Measurements from ENCODE around the gene CWC27. TPM values are rescaled to one million over a fixed set of nuclear protein-coding genes. Genes with fewer than 3 reads are reported as not detected.
A peak's percentile ranks its signal among the peaks of the same experiment; 100 is the strongest.
"Not testable (repeated sequence)": the region's sequence is repeated elsewhere in the genome, so short reads cannot be mapped to it uniquely, and the experiment has no call there.

The CWC27 gene
- total RNA-seq, 2 donors from 2014 or later, result 29.1 to 32.6 TPM

DNA sequence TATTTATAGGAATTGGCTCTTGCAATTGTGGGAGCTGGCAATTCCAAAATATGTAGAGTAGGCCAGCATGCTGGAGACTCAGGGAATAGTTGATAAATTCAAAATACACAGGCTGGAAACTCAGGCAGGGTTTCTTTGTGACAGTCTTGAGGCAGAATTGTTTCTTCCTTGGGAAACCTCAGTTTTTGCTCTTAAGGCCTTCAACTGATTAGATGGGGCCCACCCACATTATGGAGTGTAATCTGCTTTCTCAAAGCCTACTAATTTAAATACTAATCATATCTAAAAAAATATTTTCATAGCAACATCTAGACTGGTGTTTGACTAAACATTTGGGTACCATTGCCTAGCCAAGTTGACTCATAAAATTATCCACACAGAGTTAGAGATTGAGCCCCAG is 27.6 kb downstream of the CWC27 start:
- Mint-ChIP-seq H3K27ac (no peak overlapping the region), H3K27me3 (no peaks in the 10 kb centered on the region), H3K4me1 (ENCODE audit: low read depth in 2 of 2) (no peaks in the 10 kb centered on the region), H3K4me3 (no peak overlapping the region), H3K36me3 (peaks cover 18% of the 10 kb centered on the region), H3K9me3 (no peaks in the 10 kb centered on the region)
- ATAC-seq, result no peak
- DNase-seq (ENCODE audit: low spot score), result no peak

DNA sequence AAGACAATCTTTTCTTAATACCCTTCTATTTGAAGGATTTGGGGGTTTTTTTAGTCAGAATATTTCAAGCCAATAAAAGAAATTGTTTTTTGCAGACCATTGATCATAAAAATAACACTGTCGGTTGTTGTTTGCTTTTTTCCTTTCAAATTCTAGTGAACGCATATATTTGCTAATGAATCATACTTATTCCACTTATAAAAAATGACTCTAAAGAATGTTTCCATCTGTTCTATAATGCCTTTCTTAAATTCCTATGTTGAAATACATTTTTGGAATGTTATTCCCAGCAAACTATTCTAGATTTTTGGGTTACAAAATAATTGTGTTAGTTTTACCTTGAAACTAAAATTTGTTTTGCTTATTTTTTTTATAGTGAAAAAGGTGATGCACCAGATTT is 32.2 kb downstream of the CWC27 start:
- Mint-ChIP-seq H3K9me3 (no peaks in the 10 kb centered on the region), H3K4me1 (ENCODE audit: low read depth in 2 of 2) (no peaks in the 10 kb centered on the region), H3K27ac (no peak overlapping the region), H3K4me3 (no peak overlapping the region), H3K36me3 (no peaks in the 10 kb centered on the region), H3K27me3 (no peaks in the 10 kb centered on the region)
- DNase-seq (ENCODE audit: low spot score) (no peak), ATAC-seq (no peak)

DNA sequence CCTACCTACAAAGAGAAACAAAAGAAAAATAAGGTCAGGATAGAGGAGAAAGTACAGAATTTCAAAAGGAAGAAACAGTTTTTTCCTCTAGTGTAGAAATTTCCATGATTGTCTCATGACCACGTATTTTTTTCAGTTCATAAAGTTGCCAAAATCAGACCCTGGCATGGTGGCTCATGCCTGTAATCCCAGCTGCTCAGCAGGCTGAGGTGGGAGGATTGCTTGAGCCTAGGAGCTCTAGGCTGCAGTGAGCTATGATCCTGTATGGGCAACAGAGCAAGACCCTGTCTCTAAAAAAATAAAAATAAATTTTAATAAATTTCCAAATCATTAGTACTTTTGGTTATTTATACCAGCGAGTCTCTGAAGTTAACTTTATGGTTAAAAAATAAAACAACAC is 37.8 kb downstream of the CWC27 start:
- no peak for DNase-seq (ENCODE audit: low spot score)
- Mint-ChIP-seq H3K4me3 (no peak overlapping the region), H3K27me3 (no peaks in the 10 kb centered on the region), H3K9me3 (no peaks in the 10 kb centered on the region), H3K27ac (no peak overlapping the region), H3K36me3 (peaks cover 10% of the 10 kb centered on the region), H3K4me1 (ENCODE audit: low read depth in 2 of 2) (no peaks in the 10 kb centered on the region)
- ATAC-seq, result no peak

DNA sequence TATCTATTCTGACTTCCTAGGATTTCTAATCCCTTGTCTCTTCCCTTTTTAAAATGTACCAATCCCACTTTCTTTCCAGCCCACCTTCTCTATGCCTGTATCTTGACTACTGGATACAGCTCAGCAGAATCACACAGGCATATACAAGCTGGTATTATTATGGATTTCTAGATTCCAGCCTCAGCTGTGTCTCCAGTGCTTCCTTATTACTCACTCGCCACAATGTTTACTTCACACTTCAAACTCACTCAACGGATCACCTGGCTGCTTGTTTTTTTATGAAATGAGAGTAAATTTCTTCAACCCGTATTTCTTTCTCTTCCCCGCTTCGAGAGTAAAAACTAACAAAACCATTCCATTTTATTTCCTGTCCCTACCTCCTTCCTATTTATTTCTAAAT is 38.8 kb downstream of the CWC27 start:
- Mint-ChIP-seq H3K4me3 (no peak overlapping the region), H3K36me3 (peaks cover 10% of the 10 kb centered on the region), H3K27ac (no peak overlapping the region), H3K27me3 (no peaks in the 10 kb centered on the region), H3K9me3 (no peaks in the 10 kb centered on the region), H3K4me1 (ENCODE audit: low read depth in 2 of 2) (no peaks in the 10 kb centered on the region)
- ATAC-seq (no peak), DNase-seq (ENCODE audit: low spot score) (no peak)

DNA sequence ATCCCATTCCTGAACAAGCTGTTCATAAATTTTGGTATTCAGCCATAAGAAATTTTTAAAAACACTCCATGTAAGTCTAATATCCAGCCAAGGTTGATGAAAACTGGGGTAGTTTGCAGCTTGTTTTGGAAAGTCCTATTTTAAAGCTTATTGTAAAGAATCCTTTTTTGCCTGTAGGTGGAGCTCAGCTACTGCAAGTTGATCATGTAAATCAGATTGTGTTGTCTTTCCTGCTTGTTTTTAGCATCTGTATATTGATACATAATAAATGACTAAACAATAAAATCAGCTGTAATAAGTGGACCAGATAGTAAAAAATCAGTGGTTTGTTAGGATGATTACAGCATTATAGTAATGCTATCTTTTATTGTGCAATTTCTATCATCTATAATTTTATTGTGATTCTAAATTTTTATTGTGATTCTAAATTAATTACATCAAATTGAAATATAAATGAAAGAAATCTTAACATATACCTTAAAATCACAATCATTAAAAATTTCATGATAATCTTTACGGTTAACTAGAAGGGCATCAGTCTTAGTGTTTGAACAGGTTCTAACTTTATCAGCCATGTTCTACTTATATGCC is 42.4 kb downstream of the CWC27 start:
- Mint-ChIP-seq H3K4me1 (ENCODE audit: low read depth in 2 of 2) (peaks cover 0 to 5% of the 10 kb centered on the region in 2 donors), H3K27ac (no peak overlapping the region), H3K27me3 (no peaks in the 10 kb centered on the region), H3K36me3 (peaks cover 10% of the 10 kb centered on the region), H3K4me3 (no peak overlapping the region), H3K9me3 (no peaks in the 10 kb centered on the region)
- DNase-seq (ENCODE audit: low spot score) (no peak), ATAC-seq (no peak)

DNA sequence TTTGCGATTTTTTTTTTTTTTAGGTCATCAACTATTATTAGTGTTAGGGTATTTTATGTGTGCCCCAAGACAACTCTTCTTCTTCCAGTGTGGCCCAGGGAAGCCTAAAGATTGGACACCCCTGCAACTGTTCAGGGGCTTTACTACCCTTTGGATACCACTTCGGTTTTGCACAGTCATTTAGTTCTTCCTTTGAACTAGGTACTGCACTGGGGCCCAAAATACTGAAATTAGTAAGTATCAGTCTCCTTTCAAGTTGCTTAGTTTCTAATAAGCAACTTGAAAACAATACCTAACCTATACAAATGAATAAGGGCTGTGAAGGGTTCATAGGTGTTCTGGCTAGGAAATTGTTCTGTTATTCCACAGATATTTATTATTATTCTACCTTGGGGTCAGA is 45.3 kb downstream of the CWC27 start:
- H3K36me3 Mint-ChIP-seq, result peaks cover 6% of the 10 kb centered on the region
- no peaks in the 10 kb centered on the region for H3K27me3 Mint-ChIP-seq
- no peaks in the 10 kb centered on the region for H3K9me3 Mint-ChIP-seq
- no peak overlapping the region for H3K4me3 Mint-ChIP-seq
- DNase-seq (ENCODE audit: low spot score) (no peak), ATAC-seq (peak in 1 of 2 donors; percentile 88)
- peak overlapping the region in 1 of 2 donors; percentile 21 for H3K27ac Mint-ChIP-seq
- peaks cover 0 to 5% of the 10 kb centered on the region in 2 donors for H3K4me1 Mint-ChIP-seq (ENCODE audit: low read depth in 2 of 2)

DNA sequence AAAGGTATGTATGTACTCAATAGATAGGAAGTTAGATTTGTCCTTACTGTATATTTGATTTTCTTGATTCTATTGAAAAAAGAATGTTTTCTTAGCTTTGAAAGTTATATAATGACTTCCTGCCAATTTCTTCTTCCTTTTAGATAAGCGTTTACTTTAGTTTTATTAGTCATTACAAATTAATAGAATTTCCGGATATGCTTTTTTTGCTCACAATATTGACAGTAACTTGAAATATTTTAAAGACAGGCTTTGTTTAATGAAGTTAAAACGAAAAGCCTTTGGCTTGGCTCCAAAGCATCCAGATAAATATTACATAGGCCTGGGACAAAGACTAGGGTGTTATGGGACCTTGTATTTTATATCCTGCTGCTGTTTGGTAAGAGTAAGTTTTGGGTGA is 49.5 kb downstream of the CWC27 start:
- Mint-ChIP-seq H3K27me3 (no peaks in the 10 kb centered on the region), H3K27ac (no peak overlapping the region), H3K36me3 (peaks cover 13% of the 10 kb centered on the region), H3K4me1 (ENCODE audit: low read depth in 2 of 2) (peaks cover 9 to 17% of the 10 kb centered on the region in 2 donors), H3K4me3 (no peak overlapping the region), H3K9me3 (no peaks in the 10 kb centered on the region)
- no peak for DNase-seq (ENCODE audit: low spot score)
- no peak for ATAC-seq

DNA sequence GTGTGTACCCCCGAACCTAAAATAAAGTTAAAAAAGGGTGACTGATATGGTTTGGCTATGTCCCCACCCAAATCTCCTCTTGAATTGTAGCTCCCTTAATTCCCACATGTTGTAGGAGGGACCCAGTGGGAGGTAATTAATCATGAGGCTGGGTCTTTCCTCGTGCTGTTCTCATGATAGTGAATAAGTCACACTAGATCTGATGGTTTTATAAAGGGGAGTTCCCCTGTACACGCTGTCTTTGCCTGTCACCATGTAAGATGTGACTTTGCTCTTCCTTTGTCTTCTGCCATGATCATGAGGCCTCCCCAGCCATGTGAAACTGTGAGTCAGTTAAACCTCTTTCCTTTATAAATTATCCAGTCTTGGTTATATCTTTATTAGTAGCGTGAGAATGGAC is 50.6 kb downstream of the CWC27 start:
- not testable (repeated sequence) for H3K27me3 Mint-ChIP-seq; DNase-seq (ENCODE audit: low spot score); ATAC-seq; H3K27ac Mint-ChIP-seq; H3K9me3 Mint-ChIP-seq; H3K4me3 Mint-ChIP-seq
- Mint-ChIP-seq H3K4me1 (ENCODE audit: low read depth in 2 of 2) (peaks cover 9 to 12% of the 10 kb centered on the region in 2 donors), H3K36me3 (peaks cover 13% of the 10 kb centered on the region)

DNA sequence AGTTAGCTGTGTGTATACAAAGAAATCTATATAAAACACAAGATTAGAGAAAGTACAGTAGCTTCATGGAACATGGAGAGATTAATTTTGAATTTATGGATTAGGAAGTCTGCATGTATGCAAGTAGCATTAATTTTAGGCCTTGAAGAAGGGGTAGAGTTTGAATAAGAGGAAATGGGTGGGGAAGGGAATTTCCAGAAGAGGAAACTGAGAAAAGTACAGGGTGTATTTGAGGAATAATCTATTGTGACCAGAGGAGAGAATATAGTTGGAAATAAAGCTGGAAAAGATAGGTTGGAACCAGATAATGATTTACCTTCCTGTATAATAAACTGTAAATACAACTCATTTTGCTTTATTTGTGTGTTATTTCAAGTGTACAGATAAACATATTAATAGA is 53.6 kb downstream of the CWC27 start:
- peaks cover 8% of the 10 kb centered on the region for H3K36me3 Mint-ChIP-seq
- H3K27ac Mint-ChIP-seq, result peak overlapping the region in 1 of 2 donors; percentile 10
- DNase-seq (ENCODE audit: low spot score), result no peak
- no peak for ATAC-seq
- H3K4me1 Mint-ChIP-seq (ENCODE audit: low read depth in 2 of 2), result peaks cover 9 to 12% of the 10 kb centered on the region in 2 donors
- no peaks in the 10 kb centered on the region for H3K9me3 Mint-ChIP-seq
- no peak overlapping the region for H3K4me3 Mint-ChIP-seq
- no peaks in the 10 kb centered on the region for H3K27me3 Mint-ChIP-seq

DNA sequence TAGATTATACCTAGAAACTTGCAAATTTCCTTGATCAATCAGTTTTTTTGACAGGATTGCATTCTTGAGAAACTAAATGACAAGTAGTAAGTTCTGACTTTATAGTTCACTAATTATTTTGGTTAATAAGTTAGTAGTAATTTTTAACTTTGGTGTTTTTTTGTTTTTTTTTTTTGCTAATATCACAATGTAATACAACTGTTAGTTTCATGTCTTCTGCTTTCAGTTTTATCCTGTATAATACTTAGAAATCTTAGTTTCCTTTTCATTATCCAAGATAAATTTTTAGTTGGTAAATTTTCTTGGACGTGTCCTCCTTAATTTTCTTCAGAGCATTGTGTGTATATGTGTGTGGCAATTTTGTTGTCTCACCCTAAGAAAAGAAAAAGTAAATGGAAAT is 57.8 kb downstream of the CWC27 start:
- Mint-ChIP-seq H3K36me3 (peaks cover 8% of the 10 kb centered on the region), H3K4me1 (ENCODE audit: low read depth in 2 of 2) (peaks cover 9 to 10% of the 10 kb centered on the region in 2 donors), H3K27me3 (no peaks in the 10 kb centered on the region), H3K4me3 (no peak overlapping the region), H3K27ac (no peak overlapping the region), H3K9me3 (no peaks in the 10 kb centered on the region)
- DNase-seq (ENCODE audit: low spot score) (no peak), ATAC-seq (no peak)

DNA sequence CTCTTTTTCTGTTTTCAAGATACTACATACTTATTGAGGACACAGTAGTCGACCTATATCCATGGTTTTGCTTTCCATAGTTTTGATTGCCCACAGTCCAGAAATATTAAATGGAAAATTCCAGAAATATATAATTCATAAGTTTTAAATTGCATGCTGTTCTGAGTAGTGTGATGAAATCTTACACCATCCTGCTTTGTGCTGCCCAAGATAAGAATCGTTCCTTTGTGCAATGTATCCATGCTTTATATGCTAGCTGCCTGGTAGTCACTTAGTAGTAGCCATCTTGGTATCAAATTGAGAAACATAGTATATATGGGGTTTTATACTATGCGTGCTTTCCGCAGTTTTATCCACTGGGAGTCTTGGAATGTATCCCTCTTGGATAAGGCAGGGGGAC is 59.0 kb downstream of the CWC27 start:
- Mint-ChIP-seq H3K4me1 (ENCODE audit: low read depth in 2 of 2) (no peaks in the 10 kb centered on the region), H3K9me3 (no peaks in the 10 kb centered on the region), H3K36me3 (no peaks in the 10 kb centered on the region), H3K27me3 (no peaks in the 10 kb centered on the region), H3K27ac (no peak overlapping the region), H3K4me3 (no peak overlapping the region)
- DNase-seq (ENCODE audit: low spot score) (no peak), ATAC-seq (no peak)

DNA sequence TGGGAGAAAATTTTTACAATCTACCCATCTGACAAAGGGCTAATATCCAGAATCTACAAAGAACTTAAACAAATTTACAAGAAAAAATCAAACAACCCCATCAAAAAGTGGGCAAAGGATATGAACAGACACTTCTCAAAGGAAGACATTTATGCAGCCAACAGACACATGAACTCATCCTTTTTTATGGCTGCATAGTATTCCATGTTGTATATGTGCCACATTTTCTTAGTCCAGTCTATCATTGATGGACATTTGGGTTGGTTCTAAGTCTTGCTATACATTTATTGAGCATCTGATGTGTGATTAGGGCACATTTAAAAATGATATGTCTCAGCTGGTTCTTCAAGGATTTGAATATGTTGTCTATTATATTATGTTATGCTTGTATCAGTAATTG is 61.9 kb downstream of the CWC27 start:
- not testable (repeated sequence) for DNase-seq (ENCODE audit: low spot score); H3K27me3 Mint-ChIP-seq; H3K36me3 Mint-ChIP-seq; H3K4me1 Mint-ChIP-seq (ENCODE audit: low read depth in 2 of 2); ATAC-seq; H3K27ac Mint-ChIP-seq; H3K9me3 Mint-ChIP-seq; H3K4me3 Mint-ChIP-seq

DNA sequence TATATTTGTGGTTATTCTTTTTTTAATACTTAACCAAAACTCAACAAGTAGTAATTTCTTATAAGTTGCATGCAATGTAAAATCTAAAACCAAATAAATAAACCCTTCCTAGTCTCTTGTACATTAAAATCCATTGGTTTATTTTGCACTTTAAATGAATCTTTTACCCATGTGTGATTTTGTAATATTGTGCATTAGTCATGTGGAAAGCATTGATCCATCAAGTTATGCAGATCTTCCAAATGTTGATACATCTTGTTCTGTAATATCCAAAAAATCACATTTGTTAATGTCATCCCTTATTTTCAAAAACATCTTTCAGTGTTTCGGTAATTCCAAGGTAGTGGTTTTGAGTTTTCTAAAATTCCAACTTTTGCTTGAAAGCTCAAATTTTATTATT is 63.3 kb downstream of the CWC27 start:
- no peak for DNase-seq (ENCODE audit: low spot score)
- Mint-ChIP-seq H3K9me3 (no peaks in the 10 kb centered on the region), H3K4me1 (ENCODE audit: low read depth in 2 of 2) (no peaks in the 10 kb centered on the region), H3K27ac (no peak overlapping the region), H3K4me3 (no peak overlapping the region), H3K27me3 (no peaks in the 10 kb centered on the region), H3K36me3 (no peaks in the 10 kb centered on the region)
- ATAC-seq, result no peak

DNA sequence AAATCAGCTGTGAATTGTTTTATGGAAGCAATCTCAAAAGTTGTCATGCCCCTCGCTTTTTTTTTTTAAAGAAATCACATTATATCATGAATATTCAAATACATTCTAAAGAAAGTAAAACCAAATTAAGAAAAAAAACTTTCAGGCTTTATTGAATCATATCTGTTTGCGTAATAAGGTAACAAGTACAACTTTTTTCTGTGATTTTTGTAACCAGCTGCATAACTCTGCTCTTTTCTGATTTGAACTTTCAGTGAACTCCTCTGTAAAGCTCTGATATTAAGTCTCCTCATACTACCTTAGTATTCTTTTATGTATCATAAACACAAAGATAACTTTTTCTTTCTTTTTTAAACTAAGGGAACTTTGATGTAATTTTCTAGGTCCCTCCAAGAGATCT is 65.3 kb downstream of the CWC27 start:
- no peaks in the 10 kb centered on the region for H3K4me1 Mint-ChIP-seq (ENCODE audit: low read depth in 2 of 2)
- no peaks in the 10 kb centered on the region for H3K27me3 Mint-ChIP-seq
- H3K36me3 Mint-ChIP-seq, result no peaks in the 10 kb centered on the region
- H3K9me3 Mint-ChIP-seq, result no peaks in the 10 kb centered on the region
- no peak overlapping the region for H3K27ac Mint-ChIP-seq
- DNase-seq (ENCODE audit: low spot score), result no peak
- no peak overlapping the region for H3K4me3 Mint-ChIP-seq
- no peak for ATAC-seq

DNA sequence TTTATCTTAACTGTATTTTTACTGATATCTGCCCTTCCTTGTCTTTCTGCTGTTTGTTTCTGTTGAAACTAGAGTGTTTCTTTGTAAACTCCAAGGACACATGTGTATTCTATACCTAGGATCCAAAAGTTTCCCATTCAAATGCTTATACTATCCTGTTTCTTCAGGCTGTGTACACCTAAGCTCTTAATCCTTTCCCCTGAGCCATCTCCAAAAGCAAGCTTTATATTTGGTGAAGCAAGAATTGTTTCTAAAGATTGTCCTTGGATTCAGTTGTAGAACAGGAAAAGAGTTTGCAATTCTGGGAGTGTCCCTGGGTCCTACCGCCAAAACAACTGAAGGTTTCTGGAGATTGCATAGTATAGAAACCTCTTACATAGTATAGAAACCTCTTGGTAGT is 65.9 kb downstream of the CWC27 start:
- no peaks in the 10 kb centered on the region for H3K9me3 Mint-ChIP-seq
- ATAC-seq (no peak), DNase-seq (ENCODE audit: low spot score) (no peak)
- H3K36me3 Mint-ChIP-seq, result no peaks in the 10 kb centered on the region
- no peak overlapping the region for H3K27ac Mint-ChIP-seq
- H3K4me1 Mint-ChIP-seq (ENCODE audit: low read depth in 2 of 2), result no peaks in the 10 kb centered on the region
- H3K27me3 Mint-ChIP-seq, result no peaks in the 10 kb centered on the region
- no peak overlapping the region for H3K4me3 Mint-ChIP-seq
